PC-3 (cell line): ENCODE data around the gene BMP2K.

Experiments used
- EZH2 ChIP-seq: fragments of 300-600 bp; sonication (generic); IDR thresholded peaks from one replicate; pipeline ENCODE4 v1.6.1; 2017; ENCODE audit warnings: antibody characterized with exemption, mild to moderate bottlenecking, low read length; ENCODE audit not compliant: unreplicated experiment
- EZH2phosphoT487 ChIP-seq: fragments of 300-600 bp; sonication (generic); IDR thresholded peaks from 2 replicates; pipeline ENCODE4 v1.6.1; 2018; ENCODE audit warnings: mild to moderate bottlenecking, antibody characterized with exemption, low read length, borderline replicate concordance
- TF ChIP-seq, protein P1 (sequence below): fragments of 300-600 bp; sonication (generic); conservative IDR thresholded peaks from 2 replicates; pipeline ENCODE4 v1.5.1; 2017; ENCODE audit warnings: antibody characterized with exemption, low read depth, mild to moderate bottlenecking, low read length

DNA sequence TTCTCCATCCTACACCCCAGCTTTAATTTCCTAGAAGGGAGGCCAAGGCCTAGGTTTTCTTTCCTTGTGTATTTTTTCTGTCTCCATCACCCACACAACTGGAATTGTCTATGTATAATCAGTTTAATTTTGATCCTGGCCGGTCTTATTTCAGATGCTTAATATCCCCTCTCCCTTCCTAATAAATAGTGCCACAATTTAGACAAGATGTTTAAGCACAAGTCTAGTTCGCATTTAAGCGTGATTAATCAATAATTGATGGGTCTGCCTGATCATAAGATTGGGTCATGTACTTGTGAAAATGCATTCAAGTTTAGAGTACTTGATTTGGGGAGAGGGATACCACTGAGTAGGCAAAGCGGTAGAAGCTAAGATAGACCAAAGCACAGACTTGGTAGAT lies 2.4 kb downstream of the BMP2K start:
- TF ChIP-seq, protein P1, sequence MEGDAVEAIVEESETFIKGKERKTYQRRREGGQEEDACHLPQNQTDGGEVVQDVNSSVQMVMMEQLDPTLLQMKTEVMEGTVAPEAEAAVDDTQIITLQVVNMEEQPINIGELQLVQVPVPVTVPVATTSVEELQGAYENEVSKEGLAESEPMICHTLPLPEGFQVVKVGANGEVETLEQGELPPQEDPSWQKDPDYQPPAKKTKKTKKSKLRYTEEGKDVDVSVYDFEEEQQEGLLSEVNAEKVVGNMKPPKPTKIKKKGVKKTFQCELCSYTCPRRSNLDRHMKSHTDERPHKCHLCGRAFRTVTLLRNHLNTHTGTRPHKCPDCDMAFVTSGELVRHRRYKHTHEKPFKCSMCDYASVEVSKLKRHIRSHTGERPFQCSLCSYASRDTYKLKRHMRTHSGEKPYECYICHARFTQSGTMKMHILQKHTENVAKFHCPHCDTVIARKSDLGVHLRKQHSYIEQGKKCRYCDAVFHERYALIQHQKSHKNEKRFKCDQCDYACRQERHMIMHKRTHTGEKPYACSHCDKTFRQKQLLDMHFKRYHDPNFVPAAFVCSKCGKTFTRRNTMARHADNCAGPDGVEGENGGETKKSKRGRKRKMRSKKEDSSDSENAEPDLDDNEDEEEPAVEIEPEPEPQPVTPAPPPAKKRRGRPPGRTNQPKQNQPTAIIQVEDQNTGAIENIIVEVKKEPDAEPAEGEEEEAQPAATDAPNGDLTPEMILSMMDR: no peak
- TF ChIP-seq EZH2phosphoT487 (no peak), EZH2 (no peak)
